ENCODE data around the gene JUP.

JUP gene

GRCh38 chr17:41794540-41794975 is 8.0 kb upstream of the JUP start:
- Histone ChIP-seq H3K4me2 (ENCODE audit: low read length, poor library complexity, severe bottlenecking) (no peak overlapping the region), H2AK5ac (ENCODE audit: low read length, severe bottlenecking) (peak overlapping the region; percentile 82), H3K36me3 (ENCODE audit: control insufficient read depth in 1 of 2, insufficient read depth in 2 of 2, low read depth in 1 of 2, low read length in 2 of 2) (no peaks in the 10 kb centered on the region), H3K4me1 (ENCODE audit: control insufficient read depth, insufficient read depth, low read depth, low read length) (peaks cover 26% of the 10 kb centered on the region), H3K79me1 (replicated peaks; ENCODE audit: low read length, poor library complexity, severe bottlenecking) (peaks cover 2% of the 10 kb centered on the region), H3K27ac (ENCODE audit: low read length, poor library complexity, severe bottlenecking) (no peak overlapping the region), H2BK120ac (ENCODE audit: low read depth, low read length) (no peak overlapping the region), H2BK15ac (ENCODE audit: low read depth, poor library complexity, severe bottlenecking) (no peak overlapping the region), H3K9me3 (ENCODE audit: control insufficient read depth, low read length) (no peaks in the 10 kb centered on the region), H3K9ac (ENCODE audit: low read length) (no peak overlapping the region), H3K4me3 (ENCODE audit: insufficient read depth in 1 of 2, low read depth in 1 of 2, low read length in 2 of 2) (no peak overlapping the region), H2AFZ (ENCODE audit: low read depth, low read length) (no peak overlapping the region), H3K18ac (ENCODE audit: low read depth in 1 of 2, low read length in 2 of 2) (peak overlapping the region; percentile 34 to 61), H3K27me3 (ENCODE audit: control insufficient read depth in 1 of 2, insufficient read depth in 1 of 2, low read length in 2 of 2) (peaks cover 0 to 3% of the 10 kb centered on the region in 2 experiments), H3K4ac (ENCODE audit: low read depth in 1 of 2, low read length in 2 of 2) (peak overlapping the region in 1 of 2 experiments; percentile 80), H4K91ac (ENCODE audit: low read length) (no peak overlapping the region), H2BK5ac (ENCODE audit: low read depth, low read length, poor library complexity, severe bottlenecking) (no peak overlapping the region), H4K8ac (ENCODE audit: low read length) (peak overlapping the region; percentile 19), H2BK12ac (ENCODE audit: low read length in 2 of 2) (peak overlapping the region in 1 of 2 experiments; percentile 85), H3K14ac (ENCODE audit: low read length in 2 of 2) (no peak overlapping the region), H3K23ac (ENCODE audit: low read length in 2 of 2) (no peak overlapping the region)
- no peak for DNase-seq
- 89% methylated on average over 5 of the region's 5 CpGs for WGBS

GRCh38 chr17:41793784-41794539 is 7.5 kb upstream of the JUP start:
- H3K27ac ChIP-seq (ENCODE audit: low read length, poor library complexity, severe bottlenecking), result peak overlapping the region; percentile 86
- no peak overlapping the region for H3K4me3 ChIP-seq (ENCODE audit: insufficient read depth in 1 of 2, low read depth in 1 of 2, low read length in 2 of 2)
- peak overlapping the region; percentile 43 for H2AFZ ChIP-seq (ENCODE audit: low read depth, low read length)
- H3K4me2 ChIP-seq (ENCODE audit: low read length, poor library complexity, severe bottlenecking), result peak overlapping the region; percentile 7
- no peak overlapping the region for H3K9ac ChIP-seq (ENCODE audit: low read length)
- peaks cover 2% of the 10 kb centered on the region for H3K79me1 ChIP-seq (replicated peaks; ENCODE audit: low read length, poor library complexity, severe bottlenecking)
- WGBS, result 17% methylated on average over 11 of the region's 14 CpGs
- peak overlapping the region; percentile 75 for H2BK120ac ChIP-seq (ENCODE audit: low read depth, low read length)
- no peak overlapping the region for H3K23ac ChIP-seq (ENCODE audit: low read length in 2 of 2)
- H3K18ac ChIP-seq (ENCODE audit: low read depth in 1 of 2, low read length in 2 of 2), result peak overlapping the region; percentile 88 to 100
- H2AK5ac ChIP-seq (ENCODE audit: low read length, severe bottlenecking), result peak overlapping the region; percentile 98
- no peaks in the 10 kb centered on the region for H3K9me3 ChIP-seq (ENCODE audit: control insufficient read depth, low read length)
- peaks cover 0 to 9% of the 10 kb centered on the region in 2 experiments for H3K27me3 ChIP-seq (ENCODE audit: control insufficient read depth in 1 of 2, insufficient read depth in 1 of 2, low read length in 2 of 2)
- peak overlapping the region; percentile 99 for H2BK15ac ChIP-seq (ENCODE audit: low read depth, poor library complexity, severe bottlenecking)
- DNase-seq, result peak; percentile 65
- peaks cover 23% of the 10 kb centered on the region for H3K4me1 ChIP-seq (ENCODE audit: control insufficient read depth, insufficient read depth, low read depth, low read length)
- no peak overlapping the region for H3K14ac ChIP-seq (ENCODE audit: low read length in 2 of 2)
- H2BK12ac ChIP-seq (ENCODE audit: low read length in 2 of 2), result peak overlapping the region; percentile 90 to 100
- peak overlapping the region; percentile 99 for H4K91ac ChIP-seq (ENCODE audit: low read length)
- peak overlapping the region; percentile 24 for H2BK5ac ChIP-seq (ENCODE audit: low read depth, low read length, poor library complexity, severe bottlenecking)
- peak overlapping the region; percentile 96 to 100 for H3K4ac ChIP-seq (ENCODE audit: low read depth in 1 of 2, low read length in 2 of 2)
- no peaks in the 10 kb centered on the region for H3K36me3 ChIP-seq (ENCODE audit: control insufficient read depth in 1 of 2, insufficient read depth in 2 of 2, low read depth in 1 of 2, low read length in 2 of 2)
- H4K8ac ChIP-seq (ENCODE audit: low read length), result peak overlapping the region; percentile 77

GRCh38 chr17:41792845-41793783 is 6.6 kb upstream of the JUP start:
- H3K4ac ChIP-seq (ENCODE audit: low read depth in 1 of 2, low read length in 2 of 2), result peak overlapping the region; percentile 96 to 100
- peak overlapping the region; percentile 15 for H3K4me2 ChIP-seq (ENCODE audit: low read length, poor library complexity, severe bottlenecking)
- peak overlapping the region; percentile 90 to 100 for H2BK12ac ChIP-seq (ENCODE audit: low read length in 2 of 2)
- WGBS, result 5% methylated on average over 20 of the region's 22 CpGs
- peaks cover 2% of the 10 kb centered on the region for H3K79me1 ChIP-seq (replicated peaks; ENCODE audit: low read length, poor library complexity, severe bottlenecking)
- peak overlapping the region; percentile 1 for H2BK5ac ChIP-seq (ENCODE audit: low read depth, low read length, poor library complexity, severe bottlenecking)
- peak overlapping the region; percentile 86 for H3K27ac ChIP-seq (ENCODE audit: low read length, poor library complexity, severe bottlenecking)
- H3K27me3 ChIP-seq (ENCODE audit: control insufficient read depth in 1 of 2, insufficient read depth in 1 of 2, low read length in 2 of 2), result peaks cover 0 to 14% of the 10 kb centered on the region in 2 experiments
- DNase-seq, result peak; percentile 86
- H4K8ac ChIP-seq (ENCODE audit: low read length), result peak overlapping the region; percentile 77
- H3K23ac ChIP-seq (ENCODE audit: low read length in 2 of 2), result peak overlapping the region in 1 of 2 experiments; percentile 96
- peak overlapping the region in 1 of 2 experiments; percentile 99 for H3K14ac ChIP-seq (ENCODE audit: low read length in 2 of 2)
- peak overlapping the region; percentile 99 for H4K91ac ChIP-seq (ENCODE audit: low read length)
- peak overlapping the region; percentile 99 for H2BK15ac ChIP-seq (ENCODE audit: low read depth, poor library complexity, severe bottlenecking)
- H2BK120ac ChIP-seq (ENCODE audit: low read depth, low read length), result peak overlapping the region; percentile 75
- H2AFZ ChIP-seq (ENCODE audit: low read depth, low read length), result peak overlapping the region; percentile 43
- no peak overlapping the region for H3K9ac ChIP-seq (ENCODE audit: low read length)
- H3K18ac ChIP-seq (ENCODE audit: low read depth in 1 of 2, low read length in 2 of 2), result peak overlapping the region; percentile 88 to 100
- no peaks in the 10 kb centered on the region for H3K36me3 ChIP-seq (ENCODE audit: control insufficient read depth in 1 of 2, insufficient read depth in 2 of 2, low read depth in 1 of 2, low read length in 2 of 2)
- H3K4me1 ChIP-seq (ENCODE audit: control insufficient read depth, insufficient read depth, low read depth, low read length), result peaks cover 23% of the 10 kb centered on the region
- peak overlapping the region; percentile 98 for H2AK5ac ChIP-seq (ENCODE audit: low read length, severe bottlenecking)
- no peak overlapping the region for H3K4me3 ChIP-seq (ENCODE audit: insufficient read depth in 1 of 2, low read depth in 1 of 2, low read length in 2 of 2)
- H3K9me3 ChIP-seq (ENCODE audit: control insufficient read depth, low read length), result no peaks in the 10 kb centered on the region
